HG03135 (cell line): ENCODE measurements around the gene DAPK1.

Source experiments
- ATAC-seq: cut with Tn5 transposase; IDR thresholded peaks from one replicate; pipeline ENCODE4 v1.9.1; 2021; ENCODE audit warnings: mild to moderate bottlenecking, moderate library complexity; ENCODE audit not compliant: unreplicated experiment

Gene DAPK1

DNA sequence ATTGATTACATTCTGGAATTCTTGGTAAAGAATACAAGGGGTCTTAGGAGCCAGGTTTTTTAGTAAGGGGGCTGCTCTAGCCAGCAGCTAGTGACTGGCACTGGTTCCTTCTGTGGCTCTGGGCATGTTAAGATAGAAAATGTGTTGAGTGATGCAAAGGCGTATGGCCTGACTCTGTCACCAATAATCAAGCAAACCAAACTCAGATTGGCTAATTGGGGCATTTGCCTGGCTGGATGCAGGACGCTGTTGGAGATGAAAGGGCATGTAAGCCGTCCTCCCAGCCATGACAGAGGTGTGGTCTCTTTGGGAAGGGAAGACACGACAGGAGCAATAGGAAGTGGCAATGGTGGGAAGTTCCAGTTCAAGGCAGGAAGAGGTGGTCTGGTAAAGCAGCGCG is 140.6 kb downstream of the DAPK1 start:
- no peak for ATAC-seq

DNA sequence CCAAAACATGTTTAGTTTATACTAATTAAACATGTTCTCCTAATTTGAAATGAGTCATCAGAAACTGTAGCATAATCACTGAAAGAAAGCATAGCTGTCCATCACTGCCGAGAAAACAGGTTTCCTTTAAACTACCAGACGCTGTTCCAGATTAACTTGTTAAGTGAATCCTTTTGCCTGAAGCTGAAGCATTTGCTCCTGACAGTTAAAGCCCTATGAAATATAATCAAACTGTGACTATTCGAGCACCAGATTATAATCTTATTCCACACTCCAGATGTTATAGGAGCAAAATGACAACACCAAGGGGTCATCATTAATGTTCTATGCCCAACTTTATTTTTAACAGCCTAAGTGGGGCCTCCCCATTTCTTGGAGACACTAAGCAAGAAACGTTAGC is 142.3 kb downstream of the DAPK1 start:
- no peak for ATAC-seq

- ATAC-seq, result no peak
Observed at GRCh38 chr9:87640385-87640795, 142.7 kb downstream of the DAPK1 start.

- ATAC-seq, result no peak
Observed at GRCh38 chr9:87641067-87641466, 143.4 kb downstream of the DAPK1 start.

DNA sequence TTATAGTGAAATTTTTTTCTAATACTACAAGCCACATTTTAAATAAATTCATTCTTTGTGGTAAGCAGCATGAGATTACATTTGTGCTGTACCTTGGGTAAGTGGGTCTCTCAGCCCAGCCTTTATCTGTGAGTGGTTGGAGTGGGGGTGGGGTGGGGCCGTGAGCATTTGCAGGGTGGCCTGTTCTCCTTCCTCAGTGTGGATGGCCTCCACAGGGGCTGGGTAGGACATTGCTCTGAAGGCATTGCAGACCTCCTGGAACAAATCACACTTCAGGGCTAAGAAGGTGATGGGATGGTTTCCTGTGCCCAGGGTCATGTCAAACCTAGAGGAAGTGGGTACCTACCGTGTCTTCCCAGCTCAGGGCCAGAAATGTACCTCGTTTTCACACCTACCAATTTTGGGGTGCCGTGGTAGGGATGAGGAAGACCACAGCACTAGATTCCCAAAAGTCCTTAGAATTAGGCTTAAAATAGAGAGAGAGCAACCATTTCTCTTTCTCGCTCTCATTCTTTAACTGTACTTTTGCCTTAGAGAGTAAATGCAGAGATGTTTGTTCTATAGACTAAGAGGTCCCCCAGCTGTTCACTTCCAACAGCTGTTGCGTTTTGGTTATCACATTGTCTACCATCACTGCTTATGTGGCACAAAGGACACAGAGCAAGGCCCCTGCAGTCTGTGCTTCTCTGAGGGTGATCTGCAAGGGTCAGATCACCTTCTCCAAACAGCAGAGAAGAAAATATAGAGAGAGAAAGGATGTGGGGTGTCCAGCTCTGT is 144.9 kb downstream of the DAPK1 start:
- ATAC-seq, result no peak

DNA sequence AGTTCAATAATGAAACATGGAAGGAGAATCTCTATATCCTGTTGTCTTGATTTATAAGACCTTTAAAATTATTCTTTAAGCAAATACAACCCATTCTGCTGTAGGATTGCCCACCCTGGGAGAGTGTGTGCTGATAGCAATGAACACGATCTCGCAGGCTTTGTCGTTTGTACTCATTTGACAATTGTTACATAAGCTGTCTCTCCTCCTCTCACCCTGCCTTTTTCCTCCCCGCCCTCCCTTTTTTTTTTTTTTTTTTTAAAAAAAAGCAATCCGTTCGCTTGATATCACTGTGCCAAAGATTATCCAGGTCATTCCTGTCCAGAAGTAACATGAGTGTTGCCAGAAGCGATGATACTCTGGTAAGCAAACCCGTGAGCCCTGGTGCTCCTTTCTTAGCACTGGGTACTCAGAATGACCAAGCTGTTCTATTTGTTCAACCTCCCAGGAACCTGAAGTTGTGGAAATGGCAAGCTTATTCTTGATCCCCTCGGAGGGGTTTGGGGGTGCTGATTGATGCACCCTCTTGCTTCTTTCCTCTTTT is 145.5 kb downstream of the DAPK1 start:
- ATAC-seq, result no peak

- no peak for ATAC-seq
Observed at GRCh38 chr9:87643778-87644570, 146.3 kb downstream of the DAPK1 start.

DNA sequence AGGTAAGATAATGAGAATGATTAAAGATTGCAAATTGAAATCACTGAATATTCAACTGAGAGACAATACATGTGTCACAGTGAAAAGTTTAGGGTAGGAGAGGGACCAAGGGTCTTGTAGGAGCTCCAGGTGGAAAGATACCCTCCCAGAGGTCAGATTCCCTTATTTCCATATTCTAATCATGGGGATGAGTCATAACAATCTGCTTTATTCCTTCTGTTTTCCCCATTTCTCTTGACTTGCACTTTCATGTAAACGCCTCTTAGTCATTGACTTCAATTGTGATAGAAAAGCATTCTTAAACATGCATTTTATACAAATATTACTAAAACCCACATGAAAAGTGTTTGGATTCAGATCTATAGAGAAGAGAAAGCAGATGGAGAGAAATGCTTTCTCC is 147.0 kb downstream of the DAPK1 start:
- no peak for ATAC-seq

GRCh38 chr9:87646546-87646945 is 148.9 kb downstream of the DAPK1 start:
- no peak for ATAC-seq

DNA sequence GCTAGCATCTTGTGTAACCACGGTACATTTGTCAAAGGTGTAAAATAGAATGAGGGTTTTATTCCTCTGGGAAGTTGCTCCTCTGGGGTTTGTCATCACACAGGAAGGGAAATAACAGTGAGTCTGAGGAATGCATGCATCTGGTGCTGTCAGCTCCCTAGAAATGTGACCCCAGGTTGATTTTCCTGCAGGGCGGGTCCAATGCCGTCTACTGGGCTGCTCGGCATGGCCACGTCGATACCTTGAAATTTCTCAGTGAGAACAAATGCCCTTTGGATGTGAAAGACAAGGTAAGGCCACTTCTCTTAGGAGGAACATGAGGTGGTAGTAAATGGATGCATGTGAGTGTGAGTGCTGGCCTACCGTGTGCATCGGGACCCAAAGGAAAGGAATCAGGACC is 149.4 kb downstream of the DAPK1 start:
- no peak for ATAC-seq

DNA sequence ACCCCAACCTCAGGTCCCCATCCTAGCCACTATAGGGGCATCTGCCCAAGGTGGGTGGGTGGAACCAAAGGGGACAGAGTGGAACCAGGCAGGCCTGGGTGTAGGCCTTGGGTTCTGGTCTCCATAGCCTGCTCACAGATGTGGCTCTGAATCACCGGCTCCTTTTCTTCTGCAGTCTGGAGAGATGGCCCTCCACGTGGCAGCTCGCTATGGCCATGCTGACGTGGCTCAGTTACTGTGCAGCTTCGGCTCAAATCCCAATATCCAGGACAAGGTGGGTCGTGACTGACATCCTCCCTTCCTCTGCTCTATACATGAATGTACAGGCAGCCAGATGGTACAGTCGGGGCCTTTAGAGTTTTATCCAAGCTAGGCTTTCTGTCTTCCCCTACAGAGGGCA is 150.9 kb downstream of the DAPK1 start:
- ATAC-seq, result no peak

- ATAC-seq, result no peak
Observed at GRCh38 chr9:87650611-87651295, 153.1 kb downstream of the DAPK1 start.

GRCh38 chr9:87651431-87651830 is 153.8 kb downstream of the DAPK1 start:
- no peak for ATAC-seq

- no peak for ATAC-seq
Observed at GRCh38 chr9:87653941-87654340, 156.3 kb downstream of the DAPK1 start.

DNA sequence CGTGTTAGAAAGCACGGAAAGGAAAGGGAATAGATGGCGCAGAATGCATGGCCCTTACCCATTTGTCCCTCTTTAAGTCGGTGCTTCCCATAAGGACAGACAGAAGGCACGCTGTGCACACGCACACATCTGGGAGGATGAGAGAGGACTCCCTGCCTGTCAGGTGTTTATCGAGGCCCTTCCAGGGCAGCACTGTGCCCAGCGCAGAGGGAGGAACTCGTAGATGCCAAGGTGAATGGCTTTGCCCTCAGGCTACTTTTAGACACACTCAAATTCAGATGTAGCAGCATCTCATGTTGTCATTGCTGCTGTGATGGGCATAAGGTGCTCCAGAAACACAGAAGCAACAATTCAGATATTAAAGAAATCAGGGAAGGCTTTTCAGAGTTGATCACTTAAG is 158.1 kb downstream of the DAPK1 start:
- no peak for ATAC-seq

DNA sequence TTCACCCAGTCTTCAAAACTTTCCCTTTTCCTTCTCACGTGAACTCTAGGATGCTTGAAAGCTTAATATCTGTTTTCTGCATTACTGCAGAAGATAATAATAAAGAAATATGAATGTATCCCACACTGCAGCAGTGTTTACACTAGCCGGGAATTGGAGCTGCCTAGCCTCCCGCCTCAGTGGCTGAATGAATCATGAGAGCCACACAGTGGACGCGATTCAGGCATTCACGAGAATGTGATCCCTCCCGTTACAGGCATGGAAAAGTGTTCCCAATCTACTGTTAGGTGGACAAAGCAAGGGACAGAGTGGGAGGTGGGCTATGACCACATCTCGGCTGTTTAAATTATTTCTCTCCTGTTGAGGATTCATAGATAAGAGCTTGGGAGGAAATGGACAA is 158.8 kb downstream of the DAPK1 start:
- no peak for ATAC-seq

DNA sequence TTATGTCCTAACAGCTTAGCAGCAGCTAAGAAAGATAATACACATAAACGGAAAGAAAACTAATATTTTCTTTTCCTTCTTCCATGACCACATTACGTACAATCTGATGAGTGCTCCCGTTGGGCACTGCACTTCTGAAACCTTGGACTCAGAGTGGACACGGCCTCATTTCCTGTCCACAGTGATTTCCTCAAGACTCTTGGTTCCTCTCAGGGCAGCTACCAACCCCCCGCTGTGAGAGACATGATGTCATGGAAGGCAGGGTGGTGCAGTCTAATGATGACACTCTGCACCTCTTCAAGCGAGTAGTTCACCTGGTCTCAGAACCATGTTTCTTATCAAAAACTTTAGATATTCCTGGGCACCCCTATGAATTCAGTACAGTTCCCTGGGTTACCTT is 159.5 kb downstream of the DAPK1 start:
- no peak for ATAC-seq

- no peak for ATAC-seq
Observed at GRCh38 chr9:87657893-87658292, 160.2 kb downstream of the DAPK1 start.

DNA sequence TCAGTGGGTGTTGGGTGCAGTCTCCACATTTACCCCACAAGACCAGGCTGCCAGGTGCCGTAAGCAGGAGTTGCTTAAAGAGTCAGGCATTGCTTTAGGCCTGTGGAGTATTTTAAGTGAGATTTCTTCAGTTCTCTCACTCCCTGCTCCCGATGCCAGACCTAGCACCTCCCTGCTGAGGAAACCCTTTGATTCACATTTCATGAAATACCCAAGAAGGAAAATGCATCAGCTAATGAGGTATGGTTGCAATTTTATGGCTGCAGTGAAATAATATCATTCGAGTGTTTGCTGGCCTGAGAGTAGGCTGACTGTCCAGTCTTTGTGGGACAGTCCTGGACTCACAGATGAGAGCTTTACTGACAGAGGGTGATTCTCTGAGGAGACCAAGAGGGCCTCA is 160.8 kb downstream of the DAPK1 start:
- no peak for ATAC-seq

DNA sequence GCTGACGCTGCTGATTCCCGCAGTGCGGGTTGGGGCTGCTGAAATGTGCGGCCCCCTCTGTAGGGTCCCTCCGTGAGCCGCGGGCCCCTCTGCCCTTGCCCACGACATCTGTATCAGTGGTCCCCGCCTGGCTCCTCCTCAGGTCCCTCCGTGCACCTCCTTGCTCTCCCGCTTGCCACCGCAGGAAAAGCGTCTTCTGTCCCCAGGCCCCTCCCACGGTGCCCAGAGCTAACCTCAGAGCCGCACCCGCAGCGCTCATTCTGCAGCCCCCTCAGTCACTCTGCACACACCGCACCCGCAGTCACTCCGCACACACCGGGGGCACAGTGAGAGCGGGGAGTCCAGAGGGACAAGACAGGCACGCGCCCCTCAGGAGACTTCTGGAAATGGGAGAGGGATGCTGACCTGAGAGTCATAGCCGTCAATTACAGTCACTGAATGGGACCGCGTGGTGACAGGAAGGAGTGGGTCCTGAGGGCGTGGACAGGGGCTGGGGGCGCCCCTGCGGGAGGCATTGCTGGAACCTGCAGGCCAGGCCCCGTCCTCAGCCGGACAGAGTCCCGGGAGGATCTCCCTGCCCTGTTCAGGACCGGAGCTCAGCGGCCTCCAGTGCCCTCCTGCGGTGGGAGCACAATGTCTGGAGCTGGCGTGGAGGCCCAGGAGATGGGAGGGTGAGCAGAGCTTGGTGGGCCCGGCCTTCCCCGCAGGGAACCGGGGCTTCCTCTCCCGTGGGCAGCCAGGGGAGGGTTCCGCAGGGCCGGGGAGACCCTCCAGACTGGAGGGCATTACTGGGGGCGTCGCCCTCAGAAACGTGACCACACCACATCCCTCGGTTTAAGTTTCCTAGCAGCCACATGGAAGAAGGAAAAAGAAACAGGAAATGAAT is 162.1 kb downstream of the DAPK1 start:
- ATAC-seq, result no peak

GRCh38 chr9:87661241-87661640 is 163.6 kb downstream of the DAPK1 start:
- ATAC-seq, result no peak
